OCI-LY7 (cell line): ENCODE data around the gene FNDC3B. TPM values are rescaled to one million over a fixed set of nuclear protein-coding genes. Genes with fewer than 3 reads are reported as not detected.

ENCODE experiments used
- BruUV-seq: library from RNA; stranded (reverse); fragments of 400-500 nt; replicated peaks from 2 replicates; lab custom pipeline; 2021; lab: Mats Ljungman, UMichigan
- CTCF ChIA-PET: fragments of 300-600 bp; sonication (Branson Sonifier 250); formaldehyde crosslinking; loops from one replicate; lab custom pipeline; 2022; ENCODE audit warnings: antibody characterized with exemption; ENCODE audit not compliant: unreplicated experiment; lab: Charles Lee
- POLR2A ChIA-PET: fragments of 300-600 bp; sonication (Branson Sonifier 250); formaldehyde crosslinking; loops from one replicate; lab custom pipeline; 2022; ENCODE audit warnings: antibody characterized with exemption; lab: Charles Lee
- DNase-seq: peaks from one replicate; pipeline ENCODE4 v3.0.0-alpha.2; 2015; ENCODE audit warnings: low spot score
- H2AFZ ChIP-seq: fragments of 200-600 bp; sonication (generic), shearing (Covaris generic); 2 replicates; pipeline ENCODE4 v1.6.1; 2014; ENCODE audit warnings: mild to moderate bottlenecking, antibody characterized with exemption, low read length, moderate library complexity
- H3K27ac ChIP-seq: fragments of 200-600 bp; sonication (generic); 2 replicates; pipeline ENCODE4 v1.5.1; 2014; ENCODE audit warnings: mixed run types, low read depth, mild to moderate bottlenecking, moderate library complexity, low read length, inconsistent platforms; ENCODE audit not compliant: poor library complexity, severe bottlenecking
- H3K36me3 ChIP-seq: fragments of 200-600 bp; sonication (generic); 2 replicates; pipeline ENCODE4 v1.6.1; 2014; ENCODE audit warnings: mild to moderate bottlenecking, antibody characterized with exemption, low read length, moderate library complexity, mixed read lengths; ENCODE audit not compliant: insufficient read depth
- H3K4me1 ChIP-seq: fragments of 200-600 bp; sonication (generic); 2 replicates; pipeline ENCODE4 v1.5.1; 2014; ENCODE audit warnings: mild to moderate bottlenecking, low read length; ENCODE audit not compliant: insufficient read depth, poor library complexity, severe bottlenecking
- H3K4me2 ChIP-seq: fragments of 200-600 bp; sonication (generic); 2 replicates; pipeline ENCODE4 v1.6.1; 2014; ENCODE audit warnings: mild to moderate bottlenecking, low read length
- H3K4me3 ChIP-seq: fragments of 200-600 bp; sonication (generic); 2 replicates; pipeline ENCODE4 v1.5.1; 2014; ENCODE audit warnings: mild to moderate bottlenecking, low read depth, low read length; ENCODE audit not compliant: poor library complexity, severe bottlenecking
- H3K79me2 ChIP-seq: fragments of 200-600 bp; sonication (generic); 2 replicates; pipeline ENCODE4 v1.6.1; 2016; ENCODE audit warnings: low read depth, mild to moderate bottlenecking, low read length, moderate library complexity, mixed read lengths; ENCODE audit not compliant: insufficient read depth
- H3K9me2 ChIP-seq: fragments of 200-600 bp; sonication (generic); 2 replicates; pipeline ENCODE4 v1.6.1; 2016; ENCODE audit warnings: mild to moderate bottlenecking, low read length, mixed read lengths; ENCODE audit not compliant: insufficient read depth
- H3K9me3 ChIP-seq: fragments of 200-600 bp; sonication (generic); 2 replicates; pipeline ENCODE4 v1.6.1; 2014; ENCODE audit warnings: mild to moderate bottlenecking, mixed run types, low read length, mixed read lengths
- H4K20me1 ChIP-seq: fragments of 200-600 bp; sonication (generic); 2 replicates; pipeline ENCODE4 v1.6.1; 2014; ENCODE audit warnings: mild to moderate bottlenecking, antibody characterized with exemption, low read length, moderate library complexity, mixed read lengths; ENCODE audit not compliant: insufficient read depth
- CTCF ChIP-seq: fragments of 200-600 bp; sonication (generic); conservative IDR thresholded peaks from 2 replicates; pipeline ENCODE4 v1.5.1; 2014; ENCODE audit warnings: mild to moderate bottlenecking, antibody characterized with exemption, low read length, moderate library complexity, mixed read lengths
- EZH2phosphoT487 ChIP-seq: fragments of 200-600 bp; sonication (generic); IDR thresholded peaks from 2 replicates; pipeline ENCODE4 v1.6.1; 2018; ENCODE audit warnings: low read depth, borderline replicate concordance, mild to moderate bottlenecking, mixed run types, antibody characterized with exemption, low read length, moderate library complexity, mixed read lengths
- intact Hi-C: fragments of 100-400 bp; cut with micrococcal nuclease; formaldehyde crosslinking; loops from one replicate; pipeline ENCODE4 v1.10.0; 2022; ENCODE audit not compliant: unreplicated experiment
- total RNA-seq, 2 experiments: library from RNA; depleted of rRNA in 1 of 2; stranded (reverse); fragments of >200 nt in 1 of 2; shearing (Covaris generic) in 1 of 2; gene quantifications; 2 replicates each; pipeline ENCODE4 v1.2.3, GENCODE V29; 2014 to 2022

FNDC3B gene
- total RNA-seq, 2 experiments from 2014 or later, result 23.3 to 28.5 TPM

DNA sequence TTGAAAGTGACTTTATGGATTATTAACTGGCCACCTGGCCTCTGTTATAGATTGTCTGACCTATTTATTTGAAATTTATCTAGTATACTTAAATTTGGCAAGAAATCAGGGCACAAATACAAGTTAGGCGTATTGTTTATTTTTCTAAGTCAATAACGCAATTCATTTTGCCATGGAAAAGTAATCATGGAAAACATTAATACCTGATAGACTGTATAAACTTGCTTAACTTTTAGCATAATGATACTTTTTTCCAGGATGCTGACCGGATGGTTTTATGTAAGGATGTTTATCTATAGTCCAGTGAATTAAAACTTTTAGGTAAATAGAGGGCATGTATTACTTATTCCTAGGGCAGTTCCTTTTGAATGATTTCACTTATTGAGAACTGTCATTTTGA is 20.2 kb downstream of the FNDC3B start:
- H2AFZ ChIP-seq, result no peak overlapping the region
- peaks cover 12% of the 10 kb centered on the region for H3K36me3 ChIP-seq
- no peak overlapping the region for H3K4me3 ChIP-seq
- peaks cover 3% of the 10 kb centered on the region; the same call in 1 of the 2 replicates for H3K9me3 ChIP-seq
- no peak for DNase-seq
- H3K27ac ChIP-seq, result no peak overlapping the region
- H3K4me1 ChIP-seq, result peaks cover 59% of the 10 kb centered on the region
- no TSS peak for BruUV-seq
- ChIA-PET POLR2A (no interaction called here), CTCF (no interaction called here)
- H3K4me2 ChIP-seq, result no peak overlapping the region
- TF ChIP-seq CTCF (no peak), EZH2phosphoT487 (no peak)
- peaks cover 21% of the 10 kb centered on the region; the same call in 1 of the 2 replicates for H3K79me2 ChIP-seq
- intact Hi-C loops, result no loop called here
- H4K20me1 ChIP-seq, result no peaks in the 10 kb centered on the region
- no peaks in the 10 kb centered on the region for H3K9me2 ChIP-seq

DNA sequence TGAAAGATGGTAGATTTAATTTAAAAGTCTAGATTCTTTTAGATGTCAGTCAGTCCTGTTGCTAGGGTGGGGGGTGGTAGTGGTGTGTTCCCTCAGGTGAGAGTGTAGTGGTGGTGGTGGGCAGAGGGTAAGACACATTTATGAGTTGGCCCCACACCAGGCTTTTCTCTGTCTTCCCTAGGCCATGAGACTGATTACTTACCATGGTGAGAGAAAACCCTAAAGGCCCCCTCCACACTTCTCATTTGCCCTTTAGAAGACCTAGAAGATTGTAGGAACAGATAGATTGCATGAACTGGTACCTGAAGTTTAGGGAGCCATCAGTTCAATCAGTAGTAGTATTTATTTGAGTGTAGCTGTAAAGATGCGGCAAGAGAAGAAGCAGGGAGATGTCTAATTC is 20.9 kb downstream of the FNDC3B start:
- Histone ChIP-seq H3K36me3 (peaks cover 15% of the 10 kb centered on the region), H3K9me3 (peaks cover 5% of the 10 kb centered on the region; the same call in 1 of the 2 replicates), H3K4me3 (no peak overlapping the region), H3K27ac (no peak overlapping the region), H4K20me1 (no peaks in the 10 kb centered on the region), H2AFZ (no peak overlapping the region), H3K79me2 (peaks cover 21% of the 10 kb centered on the region; the same call in 1 of the 2 replicates), H3K4me2 (no peak overlapping the region), H3K4me1 (peaks cover 52% of the 10 kb centered on the region), H3K9me2 (no peaks in the 10 kb centered on the region)
- TF ChIP-seq CTCF (no peak), EZH2phosphoT487 (no peak)
- POLR2A ChIA-PET, result interaction anchor here (0.7 kb wide), 1 partner anchor 47 kb away, joined by 6 read pairs; no protein-coding TSS in a partner anchor
- intact Hi-C loops, result loop anchor here (2.0 kb wide), 1 partner anchor 47 kb away; no protein-coding TSS in a partner anchor
- DNase-seq, result no peak
- no TSS peak for BruUV-seq
- CTCF ChIA-PET, result no interaction called here

DNA sequence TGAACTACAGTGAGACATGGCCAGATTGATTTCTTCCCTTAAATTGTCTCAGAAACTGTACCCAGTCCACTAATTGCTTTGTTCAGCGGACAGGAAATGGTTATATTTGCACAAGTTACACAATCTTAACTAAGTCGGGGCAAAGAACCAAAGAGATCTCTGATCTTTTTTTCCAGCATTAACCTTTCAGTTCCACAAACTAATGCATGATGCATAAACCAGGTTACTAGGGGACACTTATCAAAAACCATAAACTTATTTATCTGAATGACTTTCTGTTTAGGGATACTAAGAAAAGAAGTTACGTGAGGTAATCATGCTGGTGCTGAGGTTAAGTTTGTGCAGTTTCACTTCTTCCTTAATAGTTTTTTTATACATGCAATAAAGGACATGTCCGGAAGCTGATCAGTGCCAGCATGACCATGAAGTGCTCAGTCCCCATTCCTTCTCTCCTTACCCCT is 22.4 kb downstream of the FNDC3B start:
- Histone ChIP-seq H3K9me3 (peaks cover 5% of the 10 kb centered on the region; the same call in 1 of the 2 replicates), H3K9me2 (no peaks in the 10 kb centered on the region), H3K4me2 (peak overlapping the region; percentile 63), H3K79me2 (peaks cover 16% of the 10 kb centered on the region; the same call in 1 of the 2 replicates), H3K4me3 (peak overlapping the region; percentile 55), H3K4me1 (peaks cover 57% of the 10 kb centered on the region), H3K27ac (peak overlapping the region; percentile 81), H4K20me1 (no peaks in the 10 kb centered on the region), H3K36me3 (peaks cover 15% of the 10 kb centered on the region), H2AFZ (peak overlapping the region; percentile 60; the same call in 1 of the 2 replicates)
- ChIA-PET CTCF (no interaction called here), POLR2A (interaction anchor here (0.7 to 1.2 kb wide), 3 partner anchors 40 to 153 kb away, joined by 3 to 6 read pairs (median 5); no protein-coding TSS in a partner anchor)
- TF ChIP-seq CTCF, result no peak
- peak; percentile 71 for DNase-seq
- no TSS peak for BruUV-seq
- intact Hi-C loops, result loop anchor here (1.0 to 2.0 kb wide), 3 partner anchors 27 to 45 kb away; no protein-coding TSS in a partner anchor
